ENCODE results near the gene GTF2H4. TPM values are rescaled to one million over a fixed set of nuclear protein-coding genes. Genes with fewer than 3 reads are reported as not detected.
A peak's percentile ranks its signal among the peaks of the same experiment; 100 is the strongest.
"Not testable (repeated sequence)": the region's sequence is repeated elsewhere in the genome, so short reads cannot be mapped to it uniquely, and the experiment has no call there.

The GTF2H4 gene
- total RNA-seq, 6 donors from 2014 or later = 10.1 to 47.6 (median 27.6) TPM

- Histone ChIP-seq H3K9me3 (no peaks in the 10 kb centered on the region), H3K36me3 (peaks cover 17 to 61% (median 36%) of the 10 kb centered on the region in 4 donors), H3K27me3 (no peaks in the 10 kb centered on the region), H3K27ac (no peak overlapping the region), H3K4me1 (peaks cover 22 to 44% (median 28%) of the 10 kb centered on the region in 4 donors), H3K4me3 (no peak overlapping the region)
- 90 to 94% methylated on average over 8 of the region's 8 CpGs for WGBS, 2 donors
- ATAC-seq (ENCODE audit: low FRiP score in 2 of 2) (no peak), DNase-seq (no peak)
- no peak for TF ChIP-seq CTCF (IDR thresholded peaks at IDR 0.05)
- no peak for TF ChIP-seq EP300 (IDR thresholded peaks at IDR 0.05)
- no peak for TF ChIP-seq POLR2AphosphoS5 (IDR thresholded peaks at IDR 0.05)
These were observed 9.5 kb downstream of the GTF2H4 start for GRCh38 chr6:30917487-30917886.

- DNase-seq (no peak), ATAC-seq (ENCODE audit: low FRiP score in 2 of 2) (no peak)
- no peaks in the 10 kb centered on the region for H3K9me3 ChIP-seq
- H3K4me1 ChIP-seq = peaks cover 18 to 38% (median 24%) of the 10 kb centered on the region in 4 donors
- WGBS, 2 donors = 91 to 93% methylated on average over 8 of the region's 8 CpGs
- no peak overlapping the region for H3K27ac ChIP-seq
- H3K4me3 ChIP-seq = no peak overlapping the region
- no peaks in the 10 kb centered on the region for H3K27me3 ChIP-seq
- H3K36me3 ChIP-seq = peaks cover 24 to 66% (median 47%) of the 10 kb centered on the region in 4 donors
- no peak for TF ChIP-seq EP300 (IDR thresholded peaks at IDR 0.05)
These were observed 10.7 kb downstream of the GTF2H4 start for GRCh38 chr6:30918670-30919069.

- Histone ChIP-seq H3K4me3 (no peak overlapping the region), H3K27me3 (no peaks in the 10 kb centered on the region), H3K36me3 (peaks cover 24 to 88% (median 63%) of the 10 kb centered on the region in 4 donors), H3K4me1 (peaks cover 0 to 16% (median 10%) of the 10 kb centered on the region in 4 donors), H3K27ac (no peak overlapping the region), H3K9me3 (no peaks in the 10 kb centered on the region)
- TF ChIP-seq POLR2A (IDR thresholded peaks at IDR 0.05) = no peak
- TF ChIP-seq POLR2AphosphoS5 (IDR thresholded peaks at IDR 0.05) = no peak
- TF ChIP-seq EP300 (IDR thresholded peaks at IDR 0.05) = no peak
- no peak for TF ChIP-seq CTCF (IDR thresholded peaks at IDR 0.05)
- DNase-seq (no peak), ATAC-seq (ENCODE audit: low FRiP score in 2 of 2) (no peak)
- 97 to 99% methylated on average over 7 of the region's 7 CpGs for WGBS, 2 donors
These were observed 14.4 kb downstream of the GTF2H4 start for GRCh38 chr6:30922447-30922852.

GRCh38 chr6:30924040-30924627 lies 16.1 kb downstream of the GTF2H4 start:
- ATAC-seq (ENCODE audit: low FRiP score in 2 of 2); H3K27ac ChIP-seq: not testable (repeated sequence)

GRCh38 chr6:30926644-30927043 lies 18.6 kb downstream of the GTF2H4 start:
- no peaks in the 10 kb centered on the region for H3K27me3 ChIP-seq
- 68% methylated on average over 4 of the region's 4 CpGs for WGBS, 2 donors
- H3K4me3 ChIP-seq = no peak overlapping the region
- TF ChIP-seq POLR2A (IDR thresholded peaks at IDR 0.05) = peak in 1 of 4 donors; percentile 76
- TF ChIP-seq CTCF (IDR thresholded peaks at IDR 0.05) = no peak
- TF ChIP-seq EP300 (IDR thresholded peaks at IDR 0.05) = peak in 3 of 4 donors; percentile 73 to 95 (median 89)
- peak; percentile 44 to 68 for TF ChIP-seq POLR2AphosphoS5 (IDR thresholded peaks at IDR 0.05)
- H3K9me3 ChIP-seq = no peaks in the 10 kb centered on the region
- H3K4me1 ChIP-seq = peaks cover 0 to 20% (median 7%) of the 10 kb centered on the region in 4 donors
- peak in 1 of 2 donors; percentile 92 for DNase-seq
- peak; percentile 75 to 92 for ATAC-seq (ENCODE audit: low FRiP score in 2 of 2)
- peak overlapping the region; percentile 62 to 80 (median 72) for H3K27ac ChIP-seq
- peaks cover 14 to 47% (median 36%) of the 10 kb centered on the region in 4 donors for H3K36me3 ChIP-seq

More at GRCh38 chr6:30924040-30924627, 16.1 kb downstream of the GTF2H4 start:
- H3K27me3 ChIP-seq, H3K4me3 ChIP-seq, H3K9me3 ChIP-seq: not testable (repeated sequence)
- 86% methylated on average over 7 of the region's 9 CpGs; no CpG with 5 or more reads in 1 of the 2 donors for WGBS, 2 donors
- peak in 1 of 2 donors; percentile 78 for DNase-seq
- H3K36me3 ChIP-seq = peaks cover 24 to 71% (median 58%) of the 10 kb centered on the region in 4 donors
- peaks cover 0 to 20% (median 7%) of the 10 kb centered on the region in 4 donors for H3K4me1 ChIP-seq

- 65 to 66% methylated on average over 3 of the region's 3 CpGs for WGBS, 2 donors
These were observed 19.1 kb downstream of the GTF2H4 start for GRCh38 chr6:30927080-30927479.

More at GRCh38 chr6:30927080-30927479, 19.1 kb downstream of the GTF2H4 start:
- ATAC-seq (ENCODE audit: low FRiP score in 2 of 2); H3K27me3 ChIP-seq; DNase-seq; H3K4me3 ChIP-seq; H3K9me3 ChIP-seq: not testable (repeated sequence)
- Histone ChIP-seq H3K36me3 (peaks cover 10 to 43% (median 31%) of the 10 kb centered on the region in 4 donors), H3K4me1 (peaks cover 0 to 20% (median 7%) of the 10 kb centered on the region in 4 donors), H3K27ac (peak overlapping the region; percentile 38 to 80 (median 70))
